Omental fat pad (tissue), 4 donors: ENCODE data around the gene ATP12A. TPM values are rescaled to one million over a fixed set of nuclear protein-coding genes. Genes with fewer than 3 reads are reported as not detected.

Source experiments
- ATAC-seq: fragments of 150-250 bp; one replicate; pipeline ENCODE4 v1.9.1; 2016; ENCODE audit warnings: mild to moderate bottlenecking, moderate library complexity; ENCODE audit not compliant: low FRiP score
- DNase-seq: peaks from one replicate; pipeline ENCODE4 v3.0.0-alpha.2; 2019; ENCODE audit warnings: low spot score
- CTCF ChIP-seq, 3 donors: fragments of 450-650 bp; IDR thresholded peaks; one replicate each; pipeline ENCODE4 v1.5.1; 2016 to 2017; ENCODE audit warnings: antibody characterized with exemption in 3 of 3, mild to moderate bottlenecking in 3 of 3, moderate library complexity in 2 of 3
- total RNA-seq, 4 donors: library from RNA; depleted of rRNA; stranded (reverse); fragments of >200 nt; gene quantifications; one replicate each; pipeline ENCODE4 v1.1.0, GENCODE V29; 2016

The ATP12A gene
- total RNA-seq, 4 donors from 2014 or later, result not detected

- DNase-seq (no peak), ATAC-seq (no peak)
- TF ChIP-seq CTCF (IDR thresholded peaks at IDR 0.05), result no peak
These were observed 14.7 kb downstream of the ATP12A start for GRCh38 chr13:24694907-24695306.

- no peak for ATAC-seq
- TF ChIP-seq CTCF (IDR thresholded peaks at IDR 0.05), result no peak
- no peak for DNase-seq
These were observed 18.5 kb downstream of the ATP12A start for GRCh38 chr13:24698686-24699085.

DNA sequence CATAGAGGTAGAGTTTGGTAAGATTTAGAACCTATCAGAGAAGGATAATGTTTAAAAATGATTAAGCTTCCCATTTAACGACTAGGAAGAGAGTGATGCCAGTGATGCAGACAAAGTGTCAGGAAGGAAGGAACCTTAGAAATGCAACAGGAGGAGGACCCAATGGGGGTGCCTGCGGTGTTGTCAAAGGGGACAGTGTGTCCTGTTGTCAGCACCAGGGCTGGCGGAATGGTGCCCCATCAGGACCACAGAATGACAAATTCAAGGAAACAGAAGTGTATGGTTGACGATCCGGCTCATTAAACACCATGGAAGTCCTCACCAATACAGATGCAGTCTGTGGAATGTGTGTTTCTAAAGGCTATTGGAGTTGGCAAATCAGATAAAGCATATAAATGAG is 19.3 kb downstream of the ATP12A start:
- ATAC-seq (no peak), DNase-seq (no peak)
- TF ChIP-seq CTCF (IDR thresholded peaks at IDR 0.05), result no peak

- DNase-seq (no peak), ATAC-seq (no peak)
- no peak for TF ChIP-seq CTCF (IDR thresholded peaks at IDR 0.05)
These were observed 20.3 kb downstream of the ATP12A start for GRCh38 chr13:24700539-24700938.

DNA sequence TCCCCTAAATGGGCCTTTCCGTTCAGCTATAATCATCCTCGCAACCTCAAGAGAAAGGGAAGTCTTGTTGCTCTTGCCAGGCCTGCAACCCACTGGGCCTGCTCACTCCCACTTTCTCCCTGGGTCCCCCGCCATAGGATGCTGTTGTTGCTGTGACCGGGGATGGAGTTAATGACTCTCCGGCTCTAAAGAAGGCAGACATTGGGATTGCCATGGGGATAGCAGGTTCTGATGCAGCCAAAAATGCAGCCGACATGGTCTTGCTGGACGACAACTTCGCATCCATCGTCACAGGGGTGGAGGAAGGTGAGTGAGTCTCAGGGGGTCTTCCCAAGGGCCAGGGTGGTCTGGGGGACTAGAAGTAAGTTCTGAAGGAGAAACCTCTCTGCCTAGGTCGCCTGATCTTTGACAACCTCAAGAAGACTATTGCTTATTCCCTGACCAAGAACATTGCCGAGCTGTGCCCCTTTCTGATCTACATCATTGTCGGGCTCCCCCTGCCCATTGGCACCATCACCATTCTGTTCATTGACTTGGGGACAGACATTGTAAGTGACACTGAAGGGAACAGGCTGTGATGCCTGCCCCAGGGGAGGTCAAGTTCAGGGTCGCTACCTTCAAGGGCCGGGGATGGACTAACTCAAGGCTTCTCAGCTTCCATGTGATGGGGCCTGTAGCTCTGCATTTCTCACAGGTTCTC is 26.8 kb downstream of the ATP12A start:
- ATAC-seq, result no peak
- no peak for TF ChIP-seq CTCF (IDR thresholded peaks at IDR 0.05)
- DNase-seq, result no peak

DNA sequence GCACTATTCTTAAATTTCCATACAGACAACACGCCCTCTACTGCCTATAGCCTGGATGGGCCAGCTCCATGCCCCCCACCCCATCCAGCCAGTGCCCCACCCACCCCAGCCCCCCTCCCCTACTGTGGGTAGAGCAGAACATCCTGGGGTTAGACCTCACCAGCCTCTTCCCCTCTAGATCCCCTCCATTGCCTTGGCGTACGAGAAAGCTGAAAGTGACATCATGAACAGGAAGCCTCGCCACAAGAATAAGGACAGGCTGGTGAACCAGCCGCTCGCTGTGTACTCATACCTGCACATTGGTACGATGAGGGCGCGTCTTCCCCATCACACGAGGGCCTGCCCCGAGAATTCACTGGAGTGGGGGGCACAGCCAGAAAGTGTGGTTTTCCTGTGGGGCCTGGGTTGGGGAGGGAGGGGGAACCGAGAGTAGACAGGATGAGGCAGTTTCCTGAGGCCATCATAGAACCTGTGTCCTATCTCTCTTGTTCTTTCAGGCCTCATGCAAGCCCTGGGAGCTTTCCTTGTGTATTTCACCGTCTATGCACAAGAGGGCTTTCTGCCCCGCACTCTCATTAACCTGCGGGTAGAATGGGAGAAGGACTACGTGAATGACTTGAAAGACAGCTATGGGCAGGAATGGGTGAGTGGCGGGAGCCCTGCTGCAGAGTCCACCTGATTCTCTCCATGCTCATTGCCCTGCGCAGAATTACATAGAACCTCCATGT is 29.1 kb downstream of the ATP12A start:
- ATAC-seq (no peak), DNase-seq (no peak)
- TF ChIP-seq CTCF (IDR thresholded peaks at IDR 0.05), result no peak

DNA sequence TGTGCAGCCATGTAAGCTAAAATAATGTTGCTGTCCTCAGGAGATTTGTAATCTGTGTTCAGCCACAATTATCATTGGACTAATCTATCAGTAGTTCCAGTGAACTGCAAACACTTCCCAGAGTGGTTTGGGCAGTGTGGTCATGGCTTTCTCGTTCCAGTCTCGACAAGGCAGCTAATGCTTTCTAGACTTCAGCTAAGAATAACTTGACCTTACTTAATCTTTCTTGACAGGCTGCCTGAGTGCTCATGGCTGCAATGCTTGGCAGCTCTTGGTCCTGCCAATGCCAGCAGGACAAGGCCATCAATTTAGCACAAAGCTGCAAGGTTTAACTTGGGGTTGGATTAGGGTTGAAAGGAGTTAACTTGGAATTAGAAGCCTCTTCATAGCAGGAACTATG is 32.8 kb downstream of the ATP12A start:
- ATAC-seq (no peak), DNase-seq (no peak)
- TF ChIP-seq CTCF (IDR thresholded peaks at IDR 0.05), result no peak
